GM21447 (cell line): ENCODE data around the gene DUS1L.

Source experiments
- ATAC-seq: cut with Tn5 transposase; IDR thresholded peaks from one replicate; pipeline ENCODE4 v1.9.1; 2021; ENCODE audit not compliant: unreplicated experiment

The DUS1L gene

GRCh38 chr17:82088838-82089722, 23.5 kb upstream of the DUS1L start:
- no peak for ATAC-seq

GRCh38 chr17:82087961-82088837, 22.6 kb upstream of the DUS1L start:
- ATAC-seq: no peak

- ATAC-seq: no peak
Measured at GRCh38 chr17:82086941-82087906, 21.6 kb upstream of the DUS1L start.

GRCh38 chr17:82085931-82086764, 20.5 kb upstream of the DUS1L start:
- no peak for ATAC-seq

- no peak for ATAC-seq
Measured at GRCh38 chr17:82085031-82085861, 19.6 kb upstream of the DUS1L start.

- ATAC-seq: no peak
Measured at GRCh38 chr17:82084373-82085030, 18.9 kb upstream of the DUS1L start.

GRCh38 chr17:82083533-82084359, 18.1 kb upstream of the DUS1L start:
- ATAC-seq: no peak

GRCh38 chr17:82083009-82083408, 17.4 kb upstream of the DUS1L start:
- no peak for ATAC-seq

GRCh38 chr17:82082456-82082855, 16.9 kb upstream of the DUS1L start:
- no peak for ATAC-seq

GRCh38 chr17:82081966-82082365, 16.4 kb upstream of the DUS1L start:
- no peak for ATAC-seq

GRCh38 chr17:82081546-82081945, 15.9 kb upstream of the DUS1L start:
- no peak for ATAC-seq

GRCh38 chr17:82080789-82081464, 15.3 kb upstream of the DUS1L start:
- no peak for ATAC-seq

GRCh38 chr17:82080048-82080788, 14.6 kb upstream of the DUS1L start:
- ATAC-seq: no peak

GRCh38 chr17:82079001-82079677, 13.5 kb upstream of the DUS1L start:
- no peak for ATAC-seq

- no peak for ATAC-seq
Measured at GRCh38 chr17:82078433-82078832, 12.8 kb upstream of the DUS1L start.
